ENCODE results near the gene FCRL4. TPM values are rescaled to one million over a fixed set of nuclear protein-coding genes. Genes with fewer than 3 reads are reported as not detected.

FCRL4 gene
- polyA plus RNA-seq, 1 experiment = not detected

- no peak for DNase-seq (ENCODE audit: low read depth)
- no peak for TF ChIP-seq CTCF (IDR thresholded peaks at IDR 0.05; ENCODE audit: insufficient read depth, low read depth, low read length)
- POLR2A ChIA-PET = no interaction called here
- CTCF ChIA-PET = no interaction called here
- no peaks in the 10 kb centered on the region for H3K36me3 ChIP-seq (ENCODE audit: control insufficient read depth, insufficient read depth, low read length)
- no peak overlapping the region for H3K4me3 ChIP-seq (ENCODE audit: low read depth, low read length)
- H3K27me3 ChIP-seq (ENCODE audit: control insufficient read depth, insufficient read depth, low read length) = no peaks in the 10 kb centered on the region; the same call in 1 of the 2 replicates
These were observed 57.0 kb downstream of the FCRL4 start for GRCh38 chr1:157540852-157541251.

GRCh38 chr1:157540160-157540748 lies 57.6 kb downstream of the FCRL4 start:
- no peak for TF ChIP-seq CTCF (IDR thresholded peaks at IDR 0.05; ENCODE audit: insufficient read depth, low read depth, low read length)
- Histone ChIP-seq H3K4me3 (ENCODE audit: low read depth, low read length) (no peak overlapping the region), H3K36me3 (ENCODE audit: control insufficient read depth, insufficient read depth, low read length) (no peaks in the 10 kb centered on the region), H3K27me3 (ENCODE audit: control insufficient read depth, insufficient read depth, low read length) (no peaks in the 10 kb centered on the region; the same call in 1 of the 2 replicates)
- ChIA-PET CTCF (no interaction called here), POLR2A (no interaction called here)
- no peak for DNase-seq (ENCODE audit: low read depth)

GRCh38 chr1:157539568-157539967 lies 58.3 kb downstream of the FCRL4 start:
- CTCF ChIA-PET = interaction anchor here (0.8 kb wide), 1 partner anchor 41 kb away, joined by 4 read pairs; no protein-coding TSS in a partner anchor
- H3K27me3 ChIP-seq (ENCODE audit: control insufficient read depth, insufficient read depth, low read length) = no peaks in the 10 kb centered on the region; the same call in 1 of the 2 replicates
- POLR2A ChIA-PET = no interaction called here
- H3K36me3 ChIP-seq (ENCODE audit: control insufficient read depth, insufficient read depth, low read length) = no peaks in the 10 kb centered on the region
- no peak for TF ChIP-seq CTCF (IDR thresholded peaks at IDR 0.05; ENCODE audit: insufficient read depth, low read depth, low read length)
- H3K4me3 ChIP-seq (ENCODE audit: low read depth, low read length) = no peak overlapping the region
- no peak for DNase-seq (ENCODE audit: low read depth)

- Histone ChIP-seq H3K36me3 (ENCODE audit: control insufficient read depth, insufficient read depth, low read length) (no peaks in the 10 kb centered on the region), H3K27me3 (ENCODE audit: control insufficient read depth, insufficient read depth, low read length) (no peaks in the 10 kb centered on the region), H3K4me3 (ENCODE audit: low read depth, low read length) (no peak overlapping the region)
- CTCF ChIA-PET = no interaction called here
- POLR2A ChIA-PET = no interaction called here
- no peak for DNase-seq (ENCODE audit: low read depth)
- no peak for TF ChIP-seq CTCF (IDR thresholded peaks at IDR 0.05; ENCODE audit: insufficient read depth, low read depth, low read length)
These were observed 65.3 kb downstream of the FCRL4 start for GRCh38 chr1:157532569-157532968.

GRCh38 chr1:157523774-157524493 lies 74.0 kb downstream of the FCRL4 start:
- ChIA-PET CTCF (interaction anchor here (2.3 kb wide), 1 partner anchor 18 kb away, joined by 8 read pairs; no protein-coding TSS in a partner anchor), POLR2A (no interaction called here)
- Histone ChIP-seq H3K4me3 (ENCODE audit: low read depth, low read length) (no peak overlapping the region), H3K27me3 (ENCODE audit: control insufficient read depth, insufficient read depth, low read length) (0 out of 2 replicates have a peak, but pooled peaks cover 1% of the 10 kb centered on the region), H3K36me3 (ENCODE audit: control insufficient read depth, insufficient read depth, low read length) (no peaks in the 10 kb centered on the region)
- DNase-seq (ENCODE audit: low read depth) = no peak
- no peak for TF ChIP-seq CTCF (IDR thresholded peaks at IDR 0.05; ENCODE audit: insufficient read depth, low read depth, low read length)

Other genes starting within 250 kb of the FCRL4 start
- not detected in 2 replicates for gene FCRL5, start 45.6 kb downstream of the FCRL4 start, polyA plus RNA-seq (2011; rRNA removed)
- gene FCRL3, start 102.7 kb upstream of the FCRL4 start, polyA plus RNA-seq (2011; rRNA removed) = not detected in 2 replicates
- gene FCRL2, start 179.0 kb upstream of the FCRL4 start, polyA plus RNA-seq (2011; rRNA removed) = not detected in 2 replicates
- gene FCRL1, start 222.0 kb upstream of the FCRL4 start, polyA plus RNA-seq (2011; rRNA removed) = not detected in 2 replicates
- not detected in 2 replicates for gene CD5L, start 243.7 kb upstream of the FCRL4 start, polyA plus RNA-seq (2011; rRNA removed)

Measured in BJ (cell line).